ENCODE data around the gene LHPP.

- TF ChIP-seq TAF1 (IDR thresholded peaks at IDR 0.05; ENCODE audit: borderline replicate concordance, low read depth, low read length) (no peak), POLR2AphosphoS5 (IDR thresholded peaks at IDR 0.05; ENCODE audit: low read depth, low read length) (no peak), POLR2A (IDR thresholded peaks at IDR 0.05; ENCODE audit: low read depth, low read length) (no peak)
These were observed 62.3 kb downstream of the LHPP start for GRCh38 chr10:124523901-124524300.

Data from GM12892 (cell line).